Omental fat pad (tissue), 4 donors: ENCODE data around the gene DNAH17. TPM values are rescaled to one million over a fixed set of nuclear protein-coding genes. Genes with fewer than 3 reads are reported as not detected.

Source experiments
- ATAC-seq: fragments of 150-250 bp; one replicate; pipeline ENCODE4 v1.9.1; 2016; ENCODE audit warnings: mild to moderate bottlenecking, moderate library complexity; ENCODE audit not compliant: low FRiP score
- DNase-seq: peaks from one replicate; pipeline ENCODE4 v3.0.0-alpha.2; 2019; ENCODE audit warnings: low spot score
- total RNA-seq, 4 donors: library from RNA; depleted of rRNA; stranded (reverse); fragments of >200 nt; gene quantifications; one replicate each; pipeline ENCODE4 v1.1.0, GENCODE V29; 2016
- TF ChIP-seq, protein P1 (sequence below), 3 donors: fragments of 450-650 bp; IDR thresholded peaks; one replicate each; pipeline ENCODE4 v1.5.1; 2016 to 2017; ENCODE audit warnings: antibody characterized with exemption in 3 of 3, mild to moderate bottlenecking in 3 of 3, moderate library complexity in 2 of 3

Gene DNAH17
- total RNA-seq, 4 donors from 2014 or later: 0.24 to 1.4 (median 0.34) TPM

DNA sequence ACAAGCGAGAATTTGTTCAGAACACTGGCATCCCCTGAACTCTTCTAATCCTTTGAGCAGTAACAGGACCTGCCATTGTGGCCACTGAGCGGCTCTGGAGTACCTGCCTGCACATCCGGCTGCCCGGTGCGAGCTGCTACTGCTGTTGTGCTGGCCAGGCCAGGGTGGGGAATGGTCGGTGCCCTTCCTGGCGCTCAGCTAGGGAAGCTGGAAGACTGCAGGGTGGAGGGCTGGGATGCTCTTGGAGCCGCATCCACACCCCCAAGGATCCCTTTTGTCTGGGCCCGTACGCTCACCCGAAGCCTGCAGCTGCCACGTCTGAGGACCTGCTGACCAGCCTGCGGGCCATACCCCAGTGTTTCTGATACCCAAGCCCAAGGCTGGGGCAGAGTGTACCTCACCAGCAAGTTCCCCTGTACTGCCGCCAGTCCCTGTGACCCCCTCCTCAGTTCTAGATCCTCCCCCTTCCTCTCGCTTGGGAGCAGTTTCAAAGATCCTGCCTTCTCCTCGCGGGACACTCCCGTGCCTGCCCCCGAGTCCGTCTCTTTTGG is 149.1 kb downstream of the DNAH17 start:
- DNase-seq (no peak), ATAC-seq (no peak)
- TF ChIP-seq, protein P1, sequence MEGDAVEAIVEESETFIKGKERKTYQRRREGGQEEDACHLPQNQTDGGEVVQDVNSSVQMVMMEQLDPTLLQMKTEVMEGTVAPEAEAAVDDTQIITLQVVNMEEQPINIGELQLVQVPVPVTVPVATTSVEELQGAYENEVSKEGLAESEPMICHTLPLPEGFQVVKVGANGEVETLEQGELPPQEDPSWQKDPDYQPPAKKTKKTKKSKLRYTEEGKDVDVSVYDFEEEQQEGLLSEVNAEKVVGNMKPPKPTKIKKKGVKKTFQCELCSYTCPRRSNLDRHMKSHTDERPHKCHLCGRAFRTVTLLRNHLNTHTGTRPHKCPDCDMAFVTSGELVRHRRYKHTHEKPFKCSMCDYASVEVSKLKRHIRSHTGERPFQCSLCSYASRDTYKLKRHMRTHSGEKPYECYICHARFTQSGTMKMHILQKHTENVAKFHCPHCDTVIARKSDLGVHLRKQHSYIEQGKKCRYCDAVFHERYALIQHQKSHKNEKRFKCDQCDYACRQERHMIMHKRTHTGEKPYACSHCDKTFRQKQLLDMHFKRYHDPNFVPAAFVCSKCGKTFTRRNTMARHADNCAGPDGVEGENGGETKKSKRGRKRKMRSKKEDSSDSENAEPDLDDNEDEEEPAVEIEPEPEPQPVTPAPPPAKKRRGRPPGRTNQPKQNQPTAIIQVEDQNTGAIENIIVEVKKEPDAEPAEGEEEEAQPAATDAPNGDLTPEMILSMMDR (IDR thresholded peaks at IDR 0.05): no peak

DNA sequence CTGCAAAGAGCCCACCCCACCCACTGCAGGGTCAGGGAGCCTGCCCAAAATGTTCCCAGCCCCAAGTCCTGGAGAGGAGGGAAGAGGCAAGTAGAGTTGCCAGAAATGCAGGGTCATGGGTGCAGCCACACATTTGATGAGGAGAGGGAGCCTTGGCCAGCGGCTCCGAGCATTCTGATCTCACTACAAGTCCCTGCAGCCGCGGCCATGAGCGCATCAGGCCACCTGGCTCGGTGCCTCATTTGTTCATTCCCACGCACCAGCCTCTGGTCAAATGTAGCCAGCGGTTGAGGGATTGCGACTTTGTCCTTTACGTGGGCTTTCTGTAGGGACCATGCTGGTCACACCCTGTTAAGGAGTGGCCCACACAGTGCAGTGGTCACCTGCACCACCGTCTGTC is 150.1 kb downstream of the DNAH17 start:
- ATAC-seq (no peak), DNase-seq (no peak)
- TF ChIP-seq, protein P1 (IDR thresholded peaks at IDR 0.05): no peak

DNA sequence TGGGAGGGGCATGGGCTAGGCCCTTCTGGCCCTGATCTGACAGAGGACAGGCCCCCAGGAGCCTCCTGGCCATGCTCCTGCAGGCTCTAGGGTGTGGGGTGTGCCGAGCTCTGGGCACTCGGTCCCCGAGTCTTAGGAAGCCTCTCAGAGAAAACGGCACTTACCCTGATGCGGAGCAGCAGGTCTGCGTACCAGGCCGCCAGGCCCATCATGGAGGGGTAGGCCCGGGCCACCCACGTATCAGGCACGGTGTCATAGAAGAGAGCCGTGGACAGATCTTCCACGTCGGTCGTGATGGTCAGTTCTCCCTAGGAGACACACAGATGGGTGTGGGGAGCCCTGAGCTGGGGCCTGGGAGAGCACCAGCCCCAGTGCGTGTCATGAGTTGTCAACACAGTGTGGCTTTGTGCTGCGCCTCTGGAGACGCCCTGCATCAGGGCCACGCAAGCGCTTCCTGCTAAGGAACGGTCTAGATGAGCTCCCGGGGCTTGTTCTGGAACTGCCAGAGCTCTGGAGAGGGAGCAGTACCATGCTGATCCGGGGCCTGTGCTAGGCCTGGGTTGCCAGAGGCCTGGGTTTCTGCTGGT is 150.8 kb downstream of the DNAH17 start:
- no peak for DNase-seq
- TF ChIP-seq, protein P1 (IDR thresholded peaks at IDR 0.05): no peak
- no peak for ATAC-seq

DNA sequence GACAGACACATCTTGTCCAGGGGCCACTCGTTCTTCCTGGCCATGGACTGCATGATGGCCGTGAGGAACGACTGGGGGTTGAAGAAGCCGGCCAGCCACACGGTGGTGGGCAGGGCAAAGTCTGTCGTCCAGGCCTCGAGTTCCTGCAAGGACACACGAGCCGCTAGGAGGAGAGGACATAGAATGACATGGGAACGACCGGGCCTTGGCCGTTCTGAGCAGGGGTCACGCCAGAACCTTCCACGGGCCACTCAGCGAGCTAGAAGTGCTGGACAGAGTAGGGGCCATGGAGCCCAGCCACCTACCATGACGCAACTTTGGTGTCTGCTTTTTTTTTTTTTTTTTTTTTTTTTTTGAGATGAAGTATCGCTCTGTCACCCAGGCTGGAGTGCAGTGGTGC is 151.8 kb downstream of the DNAH17 start:
- DNase-seq (no peak), ATAC-seq (no peak)
- TF ChIP-seq, protein P1 (IDR thresholded peaks at IDR 0.05): no peak

DNA sequence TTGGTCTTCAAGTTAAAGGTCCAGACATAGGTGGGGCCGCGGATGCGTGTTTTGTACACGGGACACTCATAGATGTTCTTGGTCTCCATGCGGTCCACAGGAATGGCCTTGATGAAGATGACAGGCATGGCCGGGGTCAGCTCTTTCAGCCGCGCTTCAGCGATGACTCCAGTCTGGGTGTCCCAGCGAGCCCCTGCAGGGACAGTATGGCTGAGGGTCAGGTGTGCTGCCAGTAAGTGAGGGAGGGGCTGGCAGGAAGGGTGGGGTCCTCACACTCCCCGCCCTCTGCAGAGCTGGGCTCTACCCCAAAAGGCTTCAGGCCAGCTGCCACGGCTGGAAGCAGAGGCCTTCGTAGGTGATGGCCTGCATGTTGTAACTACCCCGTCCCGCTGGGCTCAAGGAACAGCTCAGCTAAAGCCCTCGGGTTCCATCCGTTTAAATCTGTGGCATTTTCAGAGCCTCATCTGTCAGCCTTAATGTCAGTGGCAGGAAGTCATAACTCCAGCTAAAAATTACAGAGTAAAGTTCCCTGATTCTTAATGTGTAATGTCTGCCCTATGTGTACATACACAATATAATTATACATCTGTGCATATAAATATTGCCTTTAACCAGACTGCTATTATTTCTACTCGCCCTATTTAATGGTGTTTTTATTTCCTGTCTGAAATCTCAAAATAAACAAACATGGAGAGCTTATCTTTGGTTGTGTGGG is 153.1 kb downstream of the DNAH17 start:
- no peak for ATAC-seq
- no peak for DNase-seq
- TF ChIP-seq, protein P1 (IDR thresholded peaks at IDR 0.05): no peak

DNA sequence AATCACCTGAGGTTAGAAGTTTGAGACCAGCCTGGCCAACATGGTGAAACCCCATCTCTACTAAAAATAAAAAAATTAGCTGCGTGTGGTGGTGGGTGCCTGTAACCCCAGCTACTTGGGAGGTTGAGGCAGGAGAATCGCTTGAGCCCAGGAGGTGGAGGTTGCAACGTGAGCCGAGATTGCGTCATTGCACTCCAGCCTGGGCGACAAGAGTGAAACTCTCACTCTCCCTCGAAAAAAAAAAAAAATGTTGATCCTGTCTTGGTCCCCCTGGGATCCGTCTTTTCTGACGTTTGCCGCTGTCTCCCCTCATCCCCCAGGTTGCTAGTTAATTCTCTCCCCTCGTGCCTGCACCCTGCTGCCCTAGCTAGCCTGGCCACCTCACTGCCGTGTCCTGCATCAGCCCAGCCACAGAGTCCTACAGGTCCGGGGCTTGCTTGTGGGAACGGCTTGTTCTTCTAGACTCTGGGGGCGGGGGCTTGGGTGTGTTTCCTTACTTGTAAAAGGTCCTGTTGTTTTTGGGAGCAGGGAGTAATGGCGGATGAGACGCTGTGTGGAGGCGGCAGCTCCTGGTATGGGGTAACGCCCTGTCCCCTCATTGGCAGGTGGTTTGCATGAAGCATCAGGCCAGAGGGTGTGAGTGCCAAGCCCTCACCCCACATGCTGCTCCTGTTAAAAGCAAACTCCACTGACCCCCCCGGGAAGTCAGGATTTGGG is 154.2 kb downstream of the DNAH17 start:
- DNase-seq (no peak), ATAC-seq (no peak)
- TF ChIP-seq, protein P1 (IDR thresholded peaks at IDR 0.05): no peak
